NCI-H524 treated with DMSO at 0.1 percent for 48 hours (cell line): ENCODE results near the gene PRODH2.

Experiments
- DNase-seq: peaks from one replicate; lab custom pipeline; 2025; lab: John Stamatoyannopoulos, UW

The PRODH2 gene, protein sequence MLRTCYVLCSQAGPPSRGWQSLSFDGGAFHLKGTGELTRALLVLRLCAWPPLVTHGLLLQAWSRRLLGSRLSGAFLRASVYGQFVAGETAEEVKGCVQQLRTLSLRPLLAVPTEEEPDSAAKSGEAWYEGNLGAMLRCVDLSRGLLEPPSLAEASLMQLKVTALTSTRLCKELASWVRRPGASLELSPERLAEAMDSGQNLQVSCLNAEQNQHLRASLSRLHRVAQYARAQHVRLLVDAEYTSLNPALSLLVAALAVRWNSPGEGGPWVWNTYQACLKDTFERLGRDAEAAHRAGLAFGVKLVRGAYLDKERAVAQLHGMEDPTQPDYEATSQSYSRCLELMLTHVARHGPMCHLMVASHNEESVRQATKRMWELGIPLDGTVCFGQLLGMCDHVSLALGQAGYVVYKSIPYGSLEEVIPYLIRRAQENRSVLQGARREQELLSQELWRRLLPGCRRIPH

DNA sequence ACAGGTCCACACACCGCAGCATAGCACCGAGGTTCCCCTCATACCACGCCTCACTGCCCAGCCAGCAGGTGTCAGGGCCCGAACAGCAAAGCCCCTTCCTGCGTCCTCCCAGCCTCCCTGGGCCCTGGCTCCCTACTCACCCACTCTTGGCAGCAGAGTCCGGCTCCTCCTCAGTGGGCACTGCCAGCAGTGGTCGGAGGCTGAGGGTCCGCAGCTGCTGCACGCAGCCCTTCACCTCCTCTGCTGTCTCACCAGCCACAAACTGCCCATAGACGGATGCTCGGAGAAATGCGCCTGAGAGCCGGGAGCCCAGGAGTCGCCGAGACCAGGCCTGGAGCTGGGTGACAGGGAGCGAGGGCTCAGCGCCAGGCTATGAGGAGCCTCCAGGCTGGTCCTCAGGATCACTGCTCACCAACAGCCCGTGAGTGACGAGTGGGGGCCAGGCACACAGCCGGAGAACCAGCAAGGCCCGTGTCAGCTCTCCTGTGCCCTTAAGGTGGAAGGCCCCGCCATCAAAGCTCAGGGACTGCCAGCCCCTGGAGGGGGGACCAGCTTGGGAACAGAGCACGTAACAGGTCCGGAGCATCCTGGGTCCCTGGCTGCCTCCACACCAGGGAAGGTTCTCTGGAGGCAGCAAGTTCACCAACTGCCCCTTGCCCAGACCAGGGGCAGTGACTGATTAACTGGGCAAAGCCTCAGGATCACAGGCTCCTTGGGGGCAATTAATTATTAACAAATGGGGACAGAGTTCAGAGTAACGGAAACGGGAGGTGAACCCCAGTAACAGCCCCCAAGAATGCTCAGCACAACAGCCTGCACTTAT is at the start of gene PRODH2:
PRODH2 (minus strand) TSS at position 626 of the 823 bp plus-strand sequence; CDS start at position 586, 40 bp downstream.
- DNase-seq = no peak

DNA sequence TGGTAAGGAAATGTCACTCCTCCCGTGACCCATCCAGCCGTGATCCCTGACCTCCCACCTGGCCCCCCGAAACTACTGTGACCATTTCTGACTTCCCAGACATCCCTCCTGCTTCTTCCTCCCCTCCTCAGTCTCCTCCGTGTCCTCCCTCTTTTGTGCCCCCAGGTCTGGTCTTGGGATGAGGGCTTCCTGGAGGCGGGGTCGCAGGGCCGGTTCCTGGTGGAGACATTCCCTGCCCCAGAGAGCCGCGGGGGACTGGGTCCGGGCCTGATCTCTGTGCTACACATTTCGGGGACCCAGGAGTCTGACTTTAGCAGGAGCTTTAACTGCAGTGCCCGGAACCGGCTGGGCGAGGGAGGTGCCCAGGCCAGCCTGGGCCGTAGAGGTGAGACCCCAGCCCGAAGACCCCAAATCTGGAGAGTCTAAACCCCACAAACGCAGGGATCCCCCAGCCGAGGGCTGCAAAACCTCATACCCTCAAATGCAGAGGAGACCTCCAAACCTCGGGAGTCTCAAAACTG is 49.1 kb upstream of the PRODH2 start:
- no peak for DNase-seq

DNA sequence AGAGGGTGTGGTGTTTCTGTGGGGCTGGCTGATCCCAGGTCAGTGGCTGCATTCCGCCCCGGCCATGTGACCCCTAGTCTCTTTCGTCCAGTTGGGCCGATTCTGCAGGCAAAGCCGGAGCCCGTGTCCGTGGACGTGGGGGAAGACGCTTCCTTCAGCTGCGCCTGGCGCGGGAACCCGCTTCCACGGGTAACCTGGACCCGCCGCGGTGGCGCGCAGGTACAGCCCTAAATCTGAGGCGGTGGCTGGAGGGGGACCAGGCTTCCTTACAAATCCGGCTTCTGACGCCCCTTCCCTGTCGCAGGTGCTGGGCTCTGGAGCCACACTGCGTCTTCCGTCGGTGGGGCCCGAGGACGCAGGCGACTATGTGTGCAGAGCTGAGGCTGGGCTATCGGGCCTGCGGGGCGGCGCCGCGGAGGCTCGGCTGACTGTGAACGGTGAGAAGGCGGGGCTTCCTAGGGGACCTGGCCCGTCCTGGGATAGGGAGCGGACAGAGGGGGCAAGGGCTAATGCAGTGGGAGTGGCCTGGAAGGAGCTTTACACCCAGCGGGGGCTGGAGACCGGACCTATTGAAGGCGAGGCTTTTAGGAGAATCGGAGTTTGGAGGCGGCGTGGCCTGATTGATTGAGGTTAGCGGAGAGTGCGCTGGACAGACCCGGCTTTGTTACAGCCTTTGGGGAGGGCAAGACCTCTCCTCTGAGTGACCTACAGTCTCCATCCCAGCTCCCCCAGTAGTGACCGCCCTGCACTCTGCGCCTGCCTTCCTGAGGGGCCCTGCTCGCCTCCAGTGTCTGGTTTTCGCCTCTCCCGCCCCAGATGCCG is 48.4 kb upstream of the PRODH2 start:
- DNase-seq = no peak

DNA sequence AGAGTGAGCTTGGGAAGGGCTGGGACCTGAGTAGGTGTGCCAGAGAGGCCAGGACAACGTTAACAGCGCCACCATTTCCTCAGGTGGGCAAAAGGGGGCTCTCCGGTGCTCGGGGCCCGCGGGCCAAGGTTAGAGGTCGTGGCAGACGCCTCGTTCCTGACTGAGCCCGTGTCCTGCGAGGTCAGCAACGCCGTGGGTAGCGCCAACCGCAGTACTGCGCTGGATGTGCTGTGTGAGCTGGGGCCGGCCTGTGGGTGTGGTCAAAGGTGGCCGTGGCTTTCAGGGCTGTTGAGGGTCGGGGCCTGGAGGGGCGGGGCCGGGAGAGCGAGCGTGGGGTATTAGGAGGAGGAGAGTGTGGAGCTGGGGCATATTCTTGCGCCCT is 47.8 kb upstream of the PRODH2 start:
- DNase-seq = no peak

DNA sequence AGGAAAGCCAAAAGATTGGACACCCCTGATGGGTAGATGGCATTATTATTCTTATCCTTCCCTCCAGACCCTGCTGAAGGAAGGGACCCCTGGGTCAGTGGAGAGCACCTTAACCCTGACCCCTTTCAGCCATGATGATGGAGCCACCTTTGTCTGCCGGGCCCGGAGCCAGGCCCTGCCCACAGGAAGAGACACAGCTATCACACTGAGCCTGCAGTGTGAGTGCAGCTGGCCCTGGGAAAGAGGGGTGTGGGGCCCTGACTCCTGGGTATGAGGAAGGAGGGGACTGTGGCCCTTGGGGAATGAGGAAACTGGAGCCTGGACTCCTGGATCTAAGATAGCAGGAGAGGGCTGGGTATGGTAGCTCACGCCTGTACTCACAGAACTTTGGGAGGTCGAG is 46.8 kb upstream of the PRODH2 start:
- DNase-seq = no peak

DNA sequence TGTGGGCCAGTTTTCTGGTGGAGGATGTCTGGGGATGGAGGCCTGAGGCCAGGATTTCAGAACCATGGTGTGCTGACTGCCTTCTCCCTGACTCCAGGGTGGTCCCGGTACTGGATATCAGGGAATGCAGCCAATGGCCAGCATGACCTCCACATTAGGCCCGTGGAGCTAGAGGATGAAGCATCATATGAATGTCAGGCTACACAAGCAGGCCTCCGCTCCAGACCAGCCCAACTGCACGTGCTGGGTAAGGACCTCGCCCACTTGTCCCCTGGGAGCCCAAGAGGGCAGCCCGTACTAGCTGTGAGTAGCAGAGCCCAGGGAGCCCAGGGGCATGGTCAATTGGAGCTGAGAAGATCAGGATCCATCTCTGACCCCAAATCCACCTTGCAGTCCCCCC is 45.7 kb upstream of the PRODH2 start:
- DNase-seq = no peak

DNA sequence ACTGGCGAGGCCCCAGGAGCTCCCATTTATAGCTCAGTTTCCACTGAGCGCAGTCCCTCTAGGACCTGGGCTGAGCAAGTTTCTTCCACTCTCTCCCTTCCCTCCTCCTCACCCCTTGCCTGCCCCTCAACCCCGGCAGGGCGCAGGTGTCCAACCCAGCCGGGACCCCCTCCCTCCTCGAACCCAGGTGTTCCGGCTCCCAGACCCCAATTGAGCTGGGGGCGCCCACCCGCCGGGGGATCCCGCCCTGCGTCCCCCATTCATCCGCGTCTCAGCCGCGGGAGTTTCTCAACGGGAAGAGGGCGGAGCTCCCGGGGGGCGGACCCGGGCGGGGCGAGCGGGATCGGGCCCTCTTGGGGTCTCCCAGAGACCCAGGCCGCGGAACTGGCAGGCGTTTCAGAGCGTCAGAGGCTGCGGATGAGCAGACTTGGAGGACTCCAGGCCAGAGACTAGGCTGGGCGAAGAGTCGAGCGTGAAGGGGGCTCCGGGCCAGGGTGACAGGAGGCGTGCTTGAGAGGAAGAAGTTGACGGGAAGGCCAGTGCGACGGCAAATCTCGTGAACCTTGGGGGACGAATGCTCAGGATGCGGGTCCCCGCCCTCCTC is 44.0 kb upstream of the PRODH2 start, which contains the start of gene KIRREL2:
KIRREL2 (plus strand) TSS at position 366 of the 604 bp plus-strand sequence; CDS start at position 575, 209 bp downstream.
- DNase-seq = no peak

DNA sequence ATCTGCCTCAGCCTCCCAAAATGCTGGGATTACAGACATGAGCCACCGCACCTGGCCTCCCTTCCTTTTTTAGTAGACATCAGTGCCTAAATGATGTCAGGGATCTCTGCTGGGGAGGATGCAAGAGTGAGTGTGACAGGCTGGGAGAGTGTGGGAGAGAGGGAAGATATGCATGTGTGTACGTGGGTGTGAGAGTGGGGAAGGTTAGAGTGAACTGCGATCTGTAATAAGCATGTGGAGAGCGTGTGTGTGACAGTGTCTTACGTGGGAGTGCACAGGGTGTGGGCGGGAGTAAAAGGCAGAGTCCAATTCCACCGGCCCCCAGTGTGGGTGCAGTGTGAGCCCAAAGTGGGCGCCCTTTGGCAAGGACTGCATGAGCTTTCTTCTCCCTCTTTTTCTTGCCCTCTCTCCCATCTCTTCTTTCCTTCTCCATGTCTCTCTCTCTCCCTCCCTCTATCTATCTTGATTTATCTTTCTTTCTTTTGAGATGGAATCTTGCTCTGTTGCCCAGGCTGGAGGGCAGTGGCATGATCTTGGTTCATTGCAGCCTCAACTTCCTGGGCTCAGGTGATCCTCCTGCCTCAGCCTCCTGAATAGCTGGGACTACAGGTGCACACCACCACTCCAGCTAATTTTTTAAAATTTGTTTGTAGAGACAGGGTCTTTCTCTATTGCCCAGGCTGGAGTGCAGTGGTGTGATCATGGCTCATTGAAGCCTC is 40.6 kb upstream of the PRODH2 start:
- DNase-seq = no peak

DNA sequence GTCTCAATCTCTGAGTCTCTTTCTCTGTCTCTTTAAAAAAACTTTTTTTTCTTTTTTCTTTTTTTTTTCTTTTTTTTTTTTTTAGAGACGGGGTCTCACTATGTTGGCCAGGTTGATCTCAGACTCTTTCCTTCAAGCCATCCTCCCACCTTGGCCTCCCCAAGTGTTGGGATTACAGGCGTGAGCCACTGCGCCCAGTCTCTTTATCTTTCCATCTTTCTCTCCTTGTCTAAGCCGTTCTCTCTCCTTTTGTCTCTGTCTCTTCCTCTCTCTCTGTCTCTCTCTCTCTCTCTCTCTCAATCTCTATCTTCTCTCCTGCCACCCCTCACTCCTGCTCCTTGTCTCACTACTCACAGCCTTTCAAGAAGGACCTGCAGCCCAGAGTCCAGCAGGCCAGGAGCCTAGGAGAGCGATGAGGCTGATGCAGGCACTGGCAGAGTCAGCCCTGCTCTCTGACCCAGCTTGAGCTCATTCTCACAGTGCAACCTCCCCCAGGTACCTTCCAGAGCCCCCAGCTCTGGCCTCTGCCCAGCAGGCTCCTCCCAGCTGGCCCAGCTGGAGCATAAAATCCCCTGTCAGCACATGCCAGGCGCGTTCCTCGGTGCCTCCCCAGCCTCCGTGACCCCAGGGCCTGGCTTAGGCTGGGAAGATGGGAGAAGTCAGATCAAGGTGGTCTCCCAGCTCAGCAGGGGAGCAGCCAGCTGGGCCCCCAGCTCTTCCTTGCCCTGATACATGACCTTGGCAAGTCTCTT is 39.6 kb upstream of the PRODH2 start, which contains the start of gene NPHS1:
NPHS1 (minus strand) TSS at position 476 of the 752 bp plus-strand sequence. CDS start 667 bp downstream, outside the sequence.
- no peak for DNase-seq

DNA sequence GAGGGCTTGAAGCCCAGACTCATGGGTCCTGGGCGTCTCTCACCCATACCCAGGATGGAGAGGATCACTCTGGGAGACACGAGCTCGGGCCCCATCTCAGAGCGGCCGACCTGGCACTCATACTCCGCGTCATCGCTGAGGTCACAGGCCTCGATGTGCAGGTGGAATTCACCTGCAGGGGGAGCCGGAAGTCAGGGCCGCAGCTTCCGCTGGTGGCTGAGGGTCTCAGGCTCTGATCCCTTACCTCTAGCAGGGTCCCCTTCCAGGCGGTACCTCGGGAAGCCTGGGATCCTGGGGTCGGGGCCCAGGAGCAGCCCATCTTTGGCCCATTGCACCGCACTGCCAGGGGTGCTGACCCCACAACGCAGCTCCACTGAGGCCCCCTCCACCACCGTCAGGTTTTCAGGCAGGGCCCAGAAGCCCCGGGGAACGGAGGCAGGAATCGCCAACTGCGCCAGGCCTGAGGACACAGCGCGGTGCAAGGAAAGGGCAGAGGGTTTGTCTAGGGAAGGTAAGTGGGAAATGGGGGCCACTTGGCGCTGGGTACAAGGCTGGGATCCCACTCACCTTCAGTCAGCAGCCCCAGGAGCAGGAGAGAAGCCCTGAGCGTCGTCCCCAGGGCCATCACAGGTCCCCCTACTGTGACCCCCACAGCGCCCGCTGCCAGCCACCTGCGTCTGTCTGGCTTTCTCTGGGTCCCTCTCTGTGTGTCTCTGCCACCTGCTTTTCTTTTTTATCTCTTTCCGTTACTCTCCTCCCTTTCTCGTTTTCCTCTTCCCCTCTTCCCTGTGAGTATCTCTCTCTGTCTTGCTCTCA is 38.8 kb upstream of the PRODH2 start:
- no peak for DNase-seq

DNA sequence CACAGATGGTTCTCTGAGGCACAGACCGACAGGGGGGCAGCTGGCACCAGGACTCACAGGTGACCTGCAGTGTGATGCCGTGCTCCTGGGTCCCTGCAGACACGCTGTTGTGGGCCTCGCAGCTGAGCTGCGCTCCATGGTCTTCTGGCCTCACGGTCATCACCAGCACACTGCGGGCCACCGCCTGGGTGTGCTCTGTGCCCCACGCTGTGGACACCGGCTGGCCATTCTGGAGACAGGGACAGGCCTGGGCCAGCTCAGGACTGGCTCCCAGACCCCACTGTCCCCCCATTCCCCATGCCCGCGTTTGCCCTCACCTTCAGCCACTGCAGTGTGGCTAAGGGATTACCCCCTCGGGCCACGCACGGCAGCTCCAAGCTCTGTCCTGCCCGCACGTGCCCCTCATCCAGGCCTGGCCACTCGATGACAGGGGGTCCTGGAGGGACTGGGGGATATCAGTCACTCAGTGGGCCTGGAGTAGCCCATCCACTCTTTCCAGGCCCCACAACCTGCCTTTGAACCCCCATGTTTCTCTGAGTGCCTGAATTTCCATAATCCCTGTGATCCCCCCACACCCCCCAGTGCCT is 36.4 kb upstream of the PRODH2 start:
- no peak for DNase-seq

DNA sequence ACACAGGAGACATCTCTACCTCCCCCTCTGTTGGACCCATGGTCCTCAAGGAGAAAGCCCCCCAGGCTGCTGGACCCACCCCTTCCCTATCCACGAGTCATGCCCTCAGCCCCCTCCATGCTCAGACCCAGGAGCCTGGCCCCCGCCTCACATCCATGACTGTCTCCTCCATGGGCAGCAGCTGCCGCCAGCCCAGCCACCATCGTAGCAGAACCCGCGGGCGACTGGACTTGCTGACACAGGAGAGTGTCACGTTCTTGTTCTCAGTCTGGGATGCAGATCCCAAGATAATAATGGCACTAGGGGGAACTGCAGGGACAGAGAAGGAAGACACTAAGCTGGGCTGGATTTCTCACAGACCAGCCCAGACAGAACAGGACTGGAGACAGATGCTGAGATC is 35.8 kb upstream of the PRODH2 start:
- no peak for DNase-seq

DNA sequence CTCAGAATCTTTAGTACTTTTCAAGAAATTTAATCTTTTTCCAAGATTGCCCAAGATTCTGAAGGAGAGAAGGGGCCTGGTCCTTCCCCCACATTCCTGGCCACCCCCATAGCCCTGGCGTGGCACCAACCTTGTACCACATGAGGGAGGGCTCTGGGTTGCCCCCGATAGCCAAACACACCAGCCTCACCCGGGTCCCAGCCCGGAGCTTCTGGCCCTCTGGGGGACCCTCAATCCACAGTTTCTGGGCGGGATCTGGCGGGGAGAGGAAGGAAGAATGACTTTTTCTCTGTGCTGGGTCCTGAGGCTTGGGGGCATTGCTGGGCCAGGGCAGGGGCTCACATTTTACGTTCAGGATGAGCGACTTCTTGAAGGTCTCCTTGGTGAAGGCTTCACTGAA is 35.3 kb upstream of the PRODH2 start:
- DNase-seq = no peak

DNA sequence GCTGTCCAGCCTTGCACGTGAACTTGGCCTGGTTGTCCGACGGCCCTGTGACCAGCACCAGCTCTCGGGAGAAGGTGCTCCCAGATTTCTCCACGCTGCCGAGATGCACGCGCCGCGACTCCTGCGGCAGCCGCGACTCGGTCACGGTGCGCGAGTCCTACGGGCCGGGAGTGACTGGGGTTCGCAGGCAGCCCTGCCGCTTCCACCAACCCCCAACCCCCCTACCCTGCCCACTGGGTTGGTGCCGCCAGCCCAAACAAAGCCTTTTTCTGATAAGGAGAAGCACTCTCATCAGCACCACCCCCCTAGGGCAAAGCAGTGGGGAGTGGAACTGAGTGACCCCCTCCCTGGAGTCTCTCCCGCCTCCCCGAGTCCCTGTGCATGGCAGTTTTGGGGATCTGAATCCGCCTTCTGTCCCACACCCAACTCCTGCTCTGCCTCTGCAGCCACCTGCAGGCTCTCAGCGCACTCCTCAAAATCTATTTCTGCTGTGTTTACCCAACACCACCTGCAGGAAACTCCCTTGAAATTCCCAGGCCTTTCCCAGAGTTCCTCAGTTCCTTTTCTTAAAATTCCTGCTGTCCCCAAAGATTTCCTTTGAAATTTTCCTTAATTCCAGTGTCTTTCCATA is 33.5 kb upstream of the PRODH2 start:
- no peak for DNase-seq

DNA sequence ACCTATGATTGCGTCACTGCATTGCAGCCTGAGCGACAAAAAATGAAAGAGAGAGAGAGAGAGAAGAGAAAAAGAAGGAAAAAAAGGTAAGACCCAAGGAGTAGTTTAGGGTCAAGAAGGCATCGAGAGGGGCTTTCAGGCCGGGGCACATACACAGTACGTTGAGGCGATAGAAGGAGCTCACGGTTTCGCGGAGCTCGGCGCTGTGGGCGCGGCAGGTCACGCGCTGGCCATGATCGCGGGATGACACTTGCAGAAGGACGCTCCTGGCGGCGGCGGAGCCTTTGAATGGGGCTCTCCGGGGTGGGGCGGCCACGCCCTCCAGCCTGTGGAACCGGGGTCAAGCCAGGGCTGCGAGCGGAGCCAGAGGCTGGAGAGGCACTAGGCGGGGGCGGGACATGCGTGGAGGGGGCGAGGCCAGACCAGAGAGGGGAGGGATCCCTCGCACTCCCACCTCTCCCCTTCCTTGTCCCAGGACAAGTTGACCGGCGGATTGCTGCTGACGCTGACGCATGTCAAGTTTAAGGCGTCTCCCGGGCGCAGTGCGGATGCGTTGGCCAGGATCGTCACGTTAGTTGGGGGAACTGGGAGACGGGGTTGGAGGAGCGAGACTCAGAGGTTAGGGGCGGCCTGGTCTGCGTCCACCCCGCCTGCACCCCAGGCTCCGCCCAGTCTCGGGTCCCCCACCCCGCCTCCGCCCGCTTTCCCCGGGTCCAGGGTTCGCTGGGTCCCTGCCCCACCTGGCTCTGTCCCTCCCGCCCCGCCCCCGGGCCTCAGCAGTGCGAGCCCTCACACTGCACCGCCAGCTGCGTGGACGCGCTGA is 32.8 kb upstream of the PRODH2 start:
- no peak for DNase-seq

DNA sequence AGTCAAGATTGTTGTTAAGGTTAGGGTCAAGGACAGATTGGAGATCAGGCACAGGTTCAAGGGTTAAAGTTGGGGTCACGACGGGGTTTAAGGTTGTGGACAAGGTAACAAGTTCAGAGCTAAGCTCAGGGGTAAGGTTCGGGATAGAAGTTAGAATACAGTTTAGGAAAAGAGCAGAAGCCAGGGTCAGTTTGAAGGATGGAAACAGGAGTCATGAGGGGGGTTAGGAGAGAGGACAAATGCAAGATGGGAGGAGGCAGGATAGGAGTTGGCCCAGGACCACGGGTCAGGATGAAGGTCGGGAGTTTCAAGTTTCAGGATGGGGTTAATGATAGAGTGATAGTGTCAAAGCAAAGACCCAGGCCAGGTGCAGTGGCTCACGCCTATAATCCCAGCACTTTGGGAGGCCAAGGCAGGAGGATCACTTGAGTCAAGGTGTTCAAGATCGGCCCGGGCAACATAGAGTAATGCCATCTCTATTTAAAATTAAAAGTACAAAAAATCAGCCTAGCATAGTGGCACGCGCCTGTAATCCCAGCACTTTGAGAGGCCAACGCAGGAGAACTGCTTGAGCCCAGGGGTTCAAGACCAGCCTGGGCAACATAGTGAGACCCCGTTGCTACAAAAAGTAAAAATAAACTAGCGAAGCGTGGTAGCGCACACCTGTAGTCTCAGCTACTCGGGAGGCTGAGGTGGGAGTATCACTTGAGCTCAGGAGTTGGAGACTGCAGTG is 32.0 kb upstream of the PRODH2 start:
- DNase-seq = no peak
